ENCODE results near the gene GRIN3B. TPM values are rescaled to one million over a fixed set of nuclear protein-coding genes. Genes with fewer than 3 reads are reported as not detected.

The GRIN3B gene
- total RNA-seq, 1 donor, result 0.81 TPM

GRCh38 chr19:964761-965694 is 35.2 kb upstream of the GRIN3B start:
- DNase-seq (ENCODE audit: low read depth in 2 of 3, low spot score in 2 of 3), result peak in 1 of 3 donors; percentile 44

GRCh38 chr19:966485-967088 is 33.6 kb upstream of the GRIN3B start:
- DNase-seq (ENCODE audit: low read depth in 2 of 3, low spot score in 2 of 3), result no peak

- peak in 1 of 3 donors; percentile 22 for DNase-seq (ENCODE audit: low read depth in 2 of 3, low spot score in 2 of 3)
These were observed 29.5 kb upstream of the GRIN3B start for GRCh38 chr19:970695-971094.

- DNase-seq (ENCODE audit: low read depth in 2 of 3, low spot score in 2 of 3), result no peak
These were observed 28.4 kb upstream of the GRIN3B start for GRCh38 chr19:971795-972194.

- no peak for DNase-seq (ENCODE audit: low read depth in 2 of 3, low spot score in 2 of 3)
These were observed 27.9 kb upstream of the GRIN3B start for GRCh38 chr19:972281-972680.

GRCh38 chr19:973726-974563 is 26.3 kb upstream of the GRIN3B start:
- no peak for DNase-seq (ENCODE audit: low read depth in 2 of 3, low spot score in 2 of 3)

GRCh38 chr19:974564-975257 is 25.5 kb upstream of the GRIN3B start:
- DNase-seq (ENCODE audit: low read depth in 2 of 3, low spot score in 2 of 3), result no peak

GRCh38 chr19:976476-976875 is 23.7 kb upstream of the GRIN3B start:
- no peak for DNase-seq (ENCODE audit: low read depth in 2 of 3, low spot score in 2 of 3)

GRCh38 chr19:977058-977464 is 23.2 kb upstream of the GRIN3B start:
- DNase-seq (ENCODE audit: low read depth in 2 of 3, low spot score in 2 of 3), result no peak

GRCh38 chr19:979318-979741 is 20.9 kb upstream of the GRIN3B start:
- no peak for DNase-seq (ENCODE audit: low read depth in 2 of 3, low spot score in 2 of 3)

GRCh38 chr19:980133-980998 is 19.9 kb upstream of the GRIN3B start:
- no peak for DNase-seq (ENCODE audit: low read depth in 2 of 3, low spot score in 2 of 3)

- peak; percentile 63 to 76 (median 68) for DNase-seq (ENCODE audit: low read depth in 2 of 3, low spot score in 2 of 3)
These were observed 17.6 kb upstream of the GRIN3B start for GRCh38 chr19:982567-983170.

GRCh38 chr19:984165-984967 is 15.9 kb upstream of the GRIN3B start, which contains the start of gene WDR18:
WDR18 (plus strand) TSS chr19:984345; CDS start chr19:984354, 9 bp downstream.
- DNase-seq (ENCODE audit: low read depth in 2 of 3, low spot score in 2 of 3), result peak; percentile 77 to 94 (median 89)

GRCh38 chr19:986083-986482 is 14.1 kb upstream of the GRIN3B start:
- DNase-seq (ENCODE audit: low read depth in 2 of 3, low spot score in 2 of 3), result no peak

GRCh38 chr19:988081-988480 is 12.1 kb upstream of the GRIN3B start:
- DNase-seq (ENCODE audit: low read depth in 2 of 3, low spot score in 2 of 3), result no peak

- DNase-seq (ENCODE audit: low read depth in 2 of 3, low spot score in 2 of 3), result no peak
These were observed 11.7 kb upstream of the GRIN3B start for GRCh38 chr19:988510-988909.

GRCh38 chr19:989381-990081 is 10.7 kb upstream of the GRIN3B start:
- no peak for DNase-seq (ENCODE audit: low read depth in 2 of 3, low spot score in 2 of 3)
